GM18867 (cell line): ENCODE data around the gene MAGI3.
"Not testable (repeated sequence)": the region's sequence is repeated elsewhere in the genome, so short reads cannot be mapped to it uniquely, and the experiment has no call there.

Experiments
- ATAC-seq: cut with Tn5 transposase; IDR thresholded peaks from one replicate; pipeline ENCODE4 v1.9.1; 2021; ENCODE audit warnings: mild to moderate bottlenecking, moderate library complexity; ENCODE audit not compliant: unreplicated experiment

MAGI3 gene

DNA sequence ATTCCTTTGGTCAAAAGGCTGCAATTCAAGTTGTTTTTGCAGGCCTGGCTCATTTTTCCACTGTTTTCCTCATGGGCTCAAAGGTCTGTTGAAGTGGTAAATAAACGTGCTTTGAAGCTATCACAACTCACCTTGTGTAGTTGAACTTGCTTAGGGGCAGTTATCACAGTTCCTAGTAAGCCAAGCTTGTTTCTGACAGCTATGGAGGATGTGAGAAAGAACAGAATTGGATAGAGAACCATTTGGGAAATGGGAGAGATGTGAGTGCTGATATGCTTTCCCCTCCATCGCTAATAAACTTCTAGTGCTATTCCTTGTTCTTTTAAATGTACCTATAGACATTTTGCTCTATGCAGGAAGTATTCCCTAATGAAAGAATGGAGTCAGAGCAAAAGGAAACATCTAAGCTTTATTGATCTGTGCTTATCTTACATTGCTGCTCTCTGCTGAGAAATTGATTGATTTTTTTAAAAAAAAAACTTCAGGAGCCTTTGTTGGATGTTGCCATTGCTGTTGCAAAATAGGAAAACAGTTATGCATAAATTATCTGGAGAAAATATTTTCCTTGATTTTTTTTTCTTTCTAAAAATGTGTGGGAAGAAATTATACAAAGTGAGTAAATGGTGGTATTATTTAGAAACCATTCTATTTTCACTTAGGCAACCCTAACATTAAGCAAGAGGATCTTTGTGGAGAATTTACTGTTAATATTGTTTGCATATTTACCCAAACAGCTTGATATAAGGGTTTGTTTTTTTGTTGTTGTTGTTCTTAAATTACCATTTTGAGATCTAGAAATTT, 118.2 kb downstream of the MAGI3 start:
- no peak for ATAC-seq

DNA sequence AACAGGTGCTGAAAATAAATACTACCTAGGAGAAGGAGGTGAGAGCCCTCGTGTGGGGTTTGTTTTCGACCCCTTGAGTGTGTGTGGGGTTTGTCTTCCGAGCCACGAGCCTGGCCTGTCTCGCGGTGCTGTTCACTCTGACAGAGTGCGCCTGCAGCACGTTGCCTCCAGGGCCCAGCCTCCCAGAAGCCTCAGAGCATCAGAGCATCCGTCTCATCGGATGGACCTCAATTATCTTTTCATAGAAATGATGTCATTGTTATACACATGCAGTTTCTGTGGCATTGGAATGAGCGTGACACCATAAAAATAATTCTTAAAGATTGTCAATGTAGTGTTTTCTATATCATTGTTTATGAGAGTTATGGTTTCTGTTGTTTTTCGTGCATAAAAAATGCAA, 119.5 kb downstream of the MAGI3 start:
- not testable (repeated sequence) for ATAC-seq

GRCh38 chr1:113511269-113511668, 121.0 kb downstream of the MAGI3 start:
- ATAC-seq = no peak

DNA sequence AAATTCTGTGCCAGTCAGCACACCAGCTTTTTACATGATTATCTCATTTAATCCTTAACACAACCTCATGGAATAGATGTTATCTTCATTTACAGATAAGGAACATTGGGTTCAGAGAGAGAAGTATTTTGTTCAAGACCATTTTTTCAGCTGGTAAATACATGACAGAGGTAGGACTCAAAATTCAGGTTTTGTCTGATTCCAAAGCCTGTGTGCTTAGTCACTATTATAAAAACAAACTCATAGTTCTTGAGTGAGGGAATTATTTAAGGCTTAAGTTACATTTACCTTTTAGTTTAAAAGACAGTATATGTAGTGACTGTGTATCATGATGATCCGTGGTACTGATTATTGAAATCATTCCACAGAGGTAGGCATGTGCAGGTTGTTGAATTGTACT, 125.2 kb downstream of the MAGI3 start:
- ATAC-seq = no peak

DNA sequence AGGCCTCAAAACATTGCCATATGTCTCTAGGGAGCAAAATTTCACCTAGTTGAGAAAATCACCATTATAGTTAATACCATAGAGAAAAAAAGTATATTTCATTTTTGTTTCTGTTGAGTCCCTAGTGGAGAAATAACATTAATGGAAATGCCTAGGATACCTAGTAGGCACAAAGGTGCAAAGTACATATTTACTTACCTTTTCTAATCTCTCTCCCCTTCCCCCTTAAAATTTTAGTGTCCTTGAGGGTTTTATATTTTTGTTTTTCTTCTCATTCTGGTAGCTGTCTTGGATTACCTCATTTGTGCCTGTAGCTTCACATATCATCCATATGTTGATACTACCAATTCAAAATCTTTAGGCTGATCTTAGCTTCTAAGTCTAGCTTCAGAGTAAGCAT, 127.0 kb downstream of the MAGI3 start:
- ATAC-seq = no peak

- no peak for ATAC-seq
Observed at GRCh38 chr1:113517983-113518382, 127.7 kb downstream of the MAGI3 start.

DNA sequence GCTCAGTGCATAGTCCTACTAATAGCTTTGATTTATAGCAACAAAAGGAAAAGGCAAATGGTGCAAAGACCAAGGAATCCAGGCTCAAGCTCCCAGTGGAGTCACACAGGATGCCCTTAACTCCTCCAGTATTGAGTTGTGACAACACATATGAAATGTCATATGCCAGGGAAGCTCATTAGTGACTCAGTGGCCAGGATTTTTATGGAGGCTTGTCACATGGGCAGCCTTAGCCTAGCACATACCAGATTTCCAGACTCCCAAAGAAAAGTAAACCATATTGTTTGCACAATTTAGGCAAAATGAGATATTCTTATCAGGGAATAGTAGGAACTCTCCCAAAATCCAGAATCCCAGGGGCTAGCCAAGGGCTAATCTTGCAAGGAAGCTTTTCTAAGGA, 129.2 kb downstream of the MAGI3 start:
- ATAC-seq = no peak

- no peak for ATAC-seq
Observed at GRCh38 chr1:113530021-113530420, 139.7 kb downstream of the MAGI3 start.

- no peak for ATAC-seq
Observed at GRCh38 chr1:113531321-113531720, 141.0 kb downstream of the MAGI3 start.

GRCh38 chr1:113533061-113533460, 142.7 kb downstream of the MAGI3 start:
- no peak for ATAC-seq

DNA sequence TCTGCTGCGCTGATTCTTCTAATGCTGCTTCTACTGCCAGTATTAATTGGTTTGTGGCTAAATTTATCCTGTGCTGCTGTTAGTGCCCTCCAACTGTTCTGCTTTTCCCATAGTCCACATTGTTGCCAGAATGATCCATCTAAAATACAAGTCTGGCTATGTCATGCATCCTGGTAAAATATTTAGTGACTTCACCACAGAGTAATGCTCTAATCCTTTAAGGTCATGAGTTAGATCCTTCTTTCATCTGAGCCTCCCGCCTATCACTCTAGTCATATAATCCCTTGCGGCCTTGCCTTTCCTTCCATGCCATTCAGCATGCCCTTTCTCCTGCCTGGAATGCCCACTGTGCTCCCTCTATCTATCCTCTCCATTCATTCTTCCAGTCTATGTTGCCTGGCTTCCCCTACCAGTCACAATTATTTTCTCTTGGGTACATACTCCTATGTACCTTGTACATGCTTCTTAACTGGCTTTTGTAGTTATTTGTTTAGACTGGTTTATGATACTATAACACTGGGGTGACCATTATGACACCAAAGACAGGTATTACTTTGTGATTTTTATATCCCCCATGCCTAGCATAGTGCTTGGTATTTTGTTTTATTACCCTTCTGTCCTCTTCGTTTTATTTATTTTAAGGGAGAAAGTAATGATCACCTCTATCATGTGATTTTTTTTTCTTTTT, 144.0 kb downstream of the MAGI3 start:
- no peak for ATAC-seq

DNA sequence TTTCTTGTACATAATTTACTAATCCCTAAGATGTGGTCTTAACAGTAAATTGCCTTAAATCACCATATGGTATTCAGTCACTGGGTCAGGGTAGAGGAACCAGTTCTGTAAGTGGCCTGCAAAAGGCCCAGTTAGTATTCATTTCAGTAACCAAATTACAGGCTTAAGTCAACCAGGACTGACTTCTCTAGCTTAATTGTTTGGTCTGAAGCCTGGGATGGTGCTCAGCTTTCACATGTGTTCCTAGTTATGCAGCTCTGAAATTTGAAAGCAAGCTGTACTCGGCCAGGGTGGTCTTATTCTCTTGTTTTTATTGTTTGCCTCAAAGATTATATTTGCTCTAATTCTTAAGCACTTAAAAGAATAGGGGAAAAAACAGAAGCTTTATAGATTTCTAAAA, 144.6 kb downstream of the MAGI3 start:
- no peak for ATAC-seq

DNA sequence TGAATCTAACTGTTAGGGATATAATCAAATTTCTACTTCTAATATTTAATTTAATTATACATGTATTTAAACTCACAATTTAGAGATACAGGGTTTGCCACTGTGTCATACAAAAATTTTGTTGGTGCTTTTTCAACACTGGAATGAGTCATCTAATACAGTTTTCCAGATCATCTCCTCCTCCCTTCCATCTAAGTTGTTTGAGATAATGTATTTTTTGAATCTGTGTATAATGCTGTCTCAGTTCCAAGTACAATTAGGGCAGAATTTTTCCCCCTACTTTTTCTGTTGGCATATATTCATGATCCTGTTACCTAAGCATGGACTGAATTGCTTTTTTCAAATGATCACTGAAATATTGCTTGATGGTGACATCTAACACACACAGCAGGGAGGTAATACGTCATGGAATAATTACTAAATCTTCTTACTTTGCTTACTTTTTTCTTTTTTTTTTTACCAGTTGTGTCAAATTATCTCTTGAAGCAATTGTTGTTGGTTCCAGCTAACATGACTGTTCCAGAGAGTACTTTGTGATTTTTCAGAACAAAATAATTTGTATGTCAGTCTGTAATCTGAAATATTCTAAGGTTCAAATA, 146.0 kb downstream of the MAGI3 start:
- no peak for ATAC-seq

- ATAC-seq = no peak
Observed at GRCh38 chr1:113538225-113538624, 147.9 kb downstream of the MAGI3 start.

GRCh38 chr1:113540335-113540734, 150.0 kb downstream of the MAGI3 start:
- no peak for ATAC-seq

GRCh38 chr1:113541106-113541505, 150.8 kb downstream of the MAGI3 start:
- ATAC-seq = no peak

DNA sequence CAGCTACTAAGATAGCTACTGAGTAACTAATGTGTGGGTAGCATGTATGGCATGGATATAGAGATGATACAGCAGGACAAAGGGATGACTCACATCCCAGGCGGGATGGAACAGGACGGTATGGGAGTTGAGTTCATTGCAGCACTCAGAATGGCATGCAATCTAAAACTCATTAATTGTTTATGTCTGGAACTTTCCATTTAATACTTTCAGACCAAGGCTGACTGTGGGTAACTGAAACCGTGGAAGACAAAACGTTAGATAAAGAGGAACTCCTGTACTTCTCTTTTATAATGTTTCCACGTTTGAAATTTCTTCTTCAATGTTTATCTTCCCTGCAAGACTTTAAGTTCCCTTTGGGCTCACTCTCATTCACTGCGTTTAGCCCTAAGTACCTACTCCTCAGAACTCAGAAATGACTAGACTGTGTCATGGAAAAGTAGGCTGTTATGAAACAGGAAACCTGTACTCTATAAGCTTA, 151.9 kb downstream of the MAGI3 start:
- ATAC-seq = no peak

GRCh38 chr1:113543110-113543509, 152.8 kb downstream of the MAGI3 start:
- no peak for ATAC-seq

DNA sequence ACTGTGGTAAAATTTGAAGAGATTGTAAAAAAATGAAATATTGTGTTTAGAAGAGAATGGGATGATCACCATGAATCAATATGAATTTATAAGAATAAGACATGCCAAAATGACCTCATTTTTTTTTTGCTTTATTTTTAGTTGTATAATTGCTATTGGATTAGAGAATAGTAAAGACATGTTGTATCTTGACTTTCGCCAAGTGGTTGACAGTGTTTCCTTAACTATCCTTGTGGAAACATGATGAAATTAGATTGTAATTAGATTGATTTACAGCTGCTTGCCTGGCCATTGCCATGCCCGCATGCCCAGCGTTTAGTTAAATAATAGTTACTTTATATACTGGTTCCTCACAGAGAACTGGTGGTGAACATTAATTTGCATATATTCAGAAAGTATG, 154.9 kb downstream of the MAGI3 start:
- no peak for ATAC-seq

GRCh38 chr1:113545626-113546025, 155.3 kb downstream of the MAGI3 start:
- ATAC-seq = no peak

- no peak for ATAC-seq
Observed at GRCh38 chr1:113551728-113552127, 161.4 kb downstream of the MAGI3 start.

GRCh38 chr1:113552244-113552643, 161.9 kb downstream of the MAGI3 start:
- no peak for ATAC-seq
